Astrocyte of the cerebellum (primary cell): ENCODE results near the gene CHRNG.
A peak's percentile ranks its signal among the peaks of the same experiment; 100 is the strongest.
"Not testable (repeated sequence)": the region's sequence is repeated elsewhere in the genome, so short reads cannot be mapped to it uniquely, and the experiment has no call there.

ENCODE experiments used
- DNase-seq: peaks from one replicate; pipeline ENCODE4 v3.0.0-alpha.2; 2011; ENCODE audit warnings: low read depth
- H3K4me3 ChIP-seq: 2 replicates; pipeline ENCODE4 v1.5.1; 2011; ENCODE audit warnings: mild to moderate bottlenecking, low read depth, low read length, moderate library complexity
- in situ Hi-C: cut with HindIII; loops from 2 replicates; pipeline ENCODE4 v1.10.0; 2017; ENCODE audit warnings: low sequenced_read_pairs
- TF ChIP-seq, protein P1 (sequence below): IDR thresholded peaks from 2 replicates; pipeline ENCODE4 v1.5.1; 2012; ENCODE audit warnings: low read length, low read depth, moderate library complexity, mild to moderate bottlenecking; ENCODE audit errors: missing control alignments

CHRNG gene

DNA sequence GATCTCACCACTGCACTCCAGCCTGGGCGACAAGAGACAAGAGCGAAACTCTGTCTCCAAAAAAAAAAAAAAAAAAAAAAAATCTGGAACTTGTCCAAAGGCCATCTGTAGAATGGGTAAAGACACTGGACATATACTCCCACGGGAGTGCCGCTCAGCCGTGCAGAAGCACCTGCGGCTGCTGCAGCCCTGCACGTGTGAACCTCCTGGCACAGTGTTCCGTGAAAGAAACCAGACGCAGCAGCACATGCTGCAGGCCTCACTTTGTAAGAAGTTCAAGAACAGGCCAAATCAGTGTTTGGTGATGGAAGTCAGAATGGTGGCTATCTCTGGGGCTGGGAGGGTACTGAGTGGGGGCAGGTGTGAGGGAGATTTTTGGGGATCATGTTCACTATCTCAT lies 7.1 kb upstream of the CHRNG start:
- DNase-seq, result no peak
- H3K4me3 ChIP-seq, result no peak overlapping the region
- in situ Hi-C loops, result no loop called here
- TF ChIP-seq, protein P1, sequence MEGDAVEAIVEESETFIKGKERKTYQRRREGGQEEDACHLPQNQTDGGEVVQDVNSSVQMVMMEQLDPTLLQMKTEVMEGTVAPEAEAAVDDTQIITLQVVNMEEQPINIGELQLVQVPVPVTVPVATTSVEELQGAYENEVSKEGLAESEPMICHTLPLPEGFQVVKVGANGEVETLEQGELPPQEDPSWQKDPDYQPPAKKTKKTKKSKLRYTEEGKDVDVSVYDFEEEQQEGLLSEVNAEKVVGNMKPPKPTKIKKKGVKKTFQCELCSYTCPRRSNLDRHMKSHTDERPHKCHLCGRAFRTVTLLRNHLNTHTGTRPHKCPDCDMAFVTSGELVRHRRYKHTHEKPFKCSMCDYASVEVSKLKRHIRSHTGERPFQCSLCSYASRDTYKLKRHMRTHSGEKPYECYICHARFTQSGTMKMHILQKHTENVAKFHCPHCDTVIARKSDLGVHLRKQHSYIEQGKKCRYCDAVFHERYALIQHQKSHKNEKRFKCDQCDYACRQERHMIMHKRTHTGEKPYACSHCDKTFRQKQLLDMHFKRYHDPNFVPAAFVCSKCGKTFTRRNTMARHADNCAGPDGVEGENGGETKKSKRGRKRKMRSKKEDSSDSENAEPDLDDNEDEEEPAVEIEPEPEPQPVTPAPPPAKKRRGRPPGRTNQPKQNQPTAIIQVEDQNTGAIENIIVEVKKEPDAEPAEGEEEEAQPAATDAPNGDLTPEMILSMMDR, result no peak

DNA sequence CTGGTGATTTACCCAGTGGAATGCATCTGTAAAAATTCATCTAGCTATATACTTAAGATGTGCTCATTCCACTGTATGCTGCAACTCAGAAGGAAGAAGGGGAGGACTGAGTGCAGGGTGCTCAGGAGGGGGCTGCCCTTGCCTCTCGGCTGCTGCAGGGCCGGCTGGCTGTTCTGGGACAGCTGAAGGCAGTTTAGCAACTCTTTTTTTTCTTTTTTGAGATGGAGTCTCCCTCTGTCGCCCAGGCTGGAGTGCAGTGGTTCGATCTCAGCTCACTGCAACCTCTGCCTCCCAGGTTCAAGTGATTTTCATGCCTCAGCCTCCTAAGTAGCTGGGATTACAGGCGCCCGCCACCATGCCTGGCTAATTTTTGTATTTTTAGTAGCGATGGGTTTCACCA lies 6.7 kb upstream of the CHRNG start:
- in situ Hi-C loops, DNase-seq, H3K4me3 ChIP-seq: not testable (repeated sequence)

DNA sequence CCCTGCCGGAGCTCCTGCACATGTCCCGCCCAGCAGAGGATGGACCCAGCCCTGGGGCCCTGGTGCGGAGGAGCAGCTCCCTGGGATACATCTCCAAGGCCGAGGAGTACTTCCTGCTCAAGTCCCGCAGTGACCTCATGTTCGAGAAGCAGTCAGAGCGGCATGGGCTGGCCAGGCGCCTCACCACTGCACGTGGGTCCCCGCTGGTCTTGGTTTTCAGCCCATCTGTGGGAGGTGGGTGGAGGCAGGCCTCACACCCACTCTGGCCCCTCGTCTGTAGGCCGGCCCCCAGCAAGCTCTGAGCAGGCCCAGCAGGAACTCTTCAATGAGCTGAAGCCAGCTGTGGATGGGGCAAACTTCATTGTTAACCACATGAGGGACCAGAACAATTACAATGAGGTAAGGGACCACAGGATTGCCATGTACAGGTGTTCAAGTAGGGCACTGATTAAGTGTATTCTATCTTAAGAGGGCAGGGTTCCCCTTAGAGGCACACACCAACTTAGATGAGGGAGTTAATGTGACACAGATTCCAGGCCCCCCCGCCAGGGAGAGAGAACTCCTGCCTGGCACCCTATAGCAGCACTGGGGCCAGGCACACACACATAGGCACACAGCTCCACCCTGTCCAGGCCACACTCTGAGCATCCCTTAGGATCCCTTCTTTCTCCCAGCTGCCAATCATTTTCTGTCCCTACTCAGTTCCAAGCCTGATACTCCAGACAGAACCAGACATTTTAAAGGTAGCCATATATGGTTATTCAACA lies 5.4 kb upstream of the CHRNG start:
- DNase-seq, result no peak
- TF ChIP-seq, protein P1, result no peak
- no peak overlapping the region for H3K4me3 ChIP-seq
- in situ Hi-C loops, result no loop called here

DNA sequence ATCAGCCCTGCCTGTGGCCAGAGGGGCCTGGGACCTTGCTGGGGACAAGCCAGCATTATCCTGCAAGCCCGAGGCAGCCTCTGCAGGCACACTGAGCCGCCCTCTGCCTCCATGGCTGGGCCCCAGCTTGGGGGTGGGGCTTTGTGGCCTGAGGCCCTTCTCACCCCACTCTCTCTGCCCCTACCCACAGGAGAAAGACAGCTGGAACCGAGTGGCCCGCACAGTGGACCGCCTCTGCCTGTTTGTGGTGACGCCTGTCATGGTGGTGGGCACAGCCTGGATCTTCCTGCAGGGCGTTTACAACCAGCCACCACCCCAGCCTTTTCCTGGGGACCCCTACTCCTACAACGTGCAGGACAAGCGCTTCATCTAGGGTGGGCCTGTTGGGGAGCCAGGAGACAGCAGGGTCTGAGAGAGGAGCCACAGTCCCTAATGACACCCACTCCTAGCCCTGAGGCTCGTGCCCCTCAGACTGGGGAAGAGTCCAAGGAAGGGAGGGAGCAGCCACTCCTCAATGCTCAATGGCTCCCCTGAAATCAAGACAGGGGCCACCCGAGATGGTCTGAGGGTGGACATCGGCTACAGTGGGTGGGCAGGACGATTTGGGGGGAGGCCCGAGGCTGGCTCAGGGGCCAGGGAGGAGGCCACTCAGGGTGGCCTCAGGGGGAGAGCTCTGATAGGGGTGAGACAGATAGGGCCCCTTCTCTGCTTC lies 4.4 kb upstream of the CHRNG start:
- H3K4me3 ChIP-seq, result no peak overlapping the region
- no peak for DNase-seq
- in situ Hi-C loops, result no loop called here
- TF ChIP-seq, protein P1, result no peak

DNA sequence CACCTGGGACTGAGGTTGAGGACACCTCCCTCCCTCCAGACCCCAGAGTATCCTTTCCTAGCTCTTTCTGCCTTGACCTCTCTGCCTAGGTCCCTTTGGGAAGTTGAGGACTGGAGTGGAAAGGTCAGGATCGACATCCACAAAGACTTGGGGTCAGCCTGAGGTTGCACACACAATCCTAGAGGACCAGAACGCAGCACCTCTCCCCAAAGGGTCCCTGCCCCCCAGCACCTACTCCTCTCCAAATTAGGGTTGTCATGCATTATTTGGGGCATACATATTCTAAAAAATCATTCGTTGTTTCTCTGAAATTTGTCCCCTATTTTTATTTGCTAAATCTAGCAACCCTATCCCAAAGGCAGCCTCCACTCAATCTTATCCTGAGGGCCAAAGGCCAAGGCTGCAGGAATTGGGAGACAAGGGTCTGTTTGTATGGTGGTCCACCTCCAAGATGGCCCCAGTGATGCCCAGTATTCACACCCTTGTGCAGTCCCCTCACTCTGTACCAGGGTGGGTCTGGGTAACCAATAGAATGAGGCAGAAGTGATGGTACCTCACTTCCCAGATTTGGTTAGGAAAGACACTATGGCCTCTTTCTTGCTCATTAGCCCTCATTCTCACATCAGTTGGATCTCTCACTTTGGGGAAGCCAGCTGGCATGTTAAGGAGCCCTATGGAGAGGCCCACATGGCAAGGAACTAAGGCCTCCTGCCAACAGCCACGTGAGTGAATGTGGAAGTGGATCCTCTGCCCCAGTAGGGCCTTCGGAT lies 3.5 kb upstream of the CHRNG start:
- TF ChIP-seq, protein P1, result no peak
- in situ Hi-C loops, result no loop called here
- H3K4me3 ChIP-seq, result no peak overlapping the region
- no peak for DNase-seq

DNA sequence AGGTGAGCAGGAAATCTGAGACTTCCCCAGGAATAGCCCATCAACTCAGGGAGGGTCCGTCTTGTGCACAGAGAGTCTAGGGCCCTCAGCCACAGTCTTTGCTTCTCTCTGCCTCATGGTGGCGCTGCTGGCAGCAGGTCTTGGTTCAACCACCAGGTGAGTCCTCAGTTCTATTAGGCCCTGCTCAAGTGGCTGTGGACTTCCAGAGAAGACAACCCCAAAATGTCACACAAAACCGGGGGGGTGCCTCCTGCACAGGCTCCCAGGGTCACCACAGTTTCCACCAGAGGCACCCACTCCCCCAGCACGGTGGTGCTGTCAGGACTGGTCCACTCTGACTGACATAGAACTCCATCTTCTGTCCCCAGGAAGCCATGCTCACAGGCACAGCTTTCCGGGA lies 2.4 kb upstream of the CHRNG start:
- no peak for DNase-seq
- in situ Hi-C loops, result no loop called here
- no peak overlapping the region for H3K4me3 ChIP-seq
- TF ChIP-seq, protein P1, result peak; percentile 11
